Astrocyte (in vitro differentiated cells and primary cell): ENCODE results near the gene SNX21. TPM values are rescaled to one million over a fixed set of nuclear protein-coding genes. Genes with fewer than 3 reads are reported as not detected.

ENCODE experiments used
- DNase-seq: peaks from one replicate; pipeline ENCODE4 v3.0.0-alpha.2; 2010; ENCODE audit warnings: low read depth
- FAIRE-seq: peaks from 2 replicates; lab custom pipeline; 2011; peaks lifted over from hg19 to GRCh38; lab: Jason Lieb, UNC
- H2AFZ ChIP-seq: 2 replicates; pipeline ENCODE4 v1.6.0; 2012; ENCODE audit warnings: low read depth, low read length, inconsistent platforms
- H3K27ac ChIP-seq: 2 replicates; pipeline ENCODE4 v1.5.1; 2011; ENCODE audit warnings: low read depth, low read length, inconsistent platforms
- H3K27me3 ChIP-seq: 2 replicates; pipeline ENCODE4 v1.6.0; 2011; ENCODE audit warnings: low read length, inconsistent platforms; ENCODE audit not compliant: insufficient read depth
- H3K36me3 ChIP-seq: 2 replicates; pipeline ENCODE4 v1.5.1; 2011; ENCODE audit warnings: low read length, inconsistent platforms; ENCODE audit not compliant: insufficient read depth
- H3K4me1 ChIP-seq: 2 replicates; pipeline ENCODE4 v1.5.1; 2011; ENCODE audit warnings: low read length, inconsistent platforms; ENCODE audit not compliant: insufficient read depth
- H3K4me2 ChIP-seq: 2 replicates; pipeline ENCODE4 v1.6.0; 2012; ENCODE audit warnings: low read length, inconsistent platforms
- H3K4me3 ChIP-seq: 2 replicates; pipeline ENCODE4 v1.5.1; 2011; ENCODE audit warnings: low read depth, mild to moderate bottlenecking, low read length, inconsistent platforms; ENCODE audit not compliant: insufficient read depth
- H3K79me2 ChIP-seq: 2 replicates; pipeline ENCODE4 v1.6.0; 2012; ENCODE audit warnings: mild to moderate bottlenecking, low read length, inconsistent platforms; ENCODE audit not compliant: insufficient read depth
- H3K9ac ChIP-seq: 2 replicates; pipeline ENCODE4 v1.6.0; 2012; ENCODE audit warnings: mild to moderate bottlenecking, low read length, inconsistent platforms
- H3K9me3 ChIP-seq: 2 replicates; pipeline ENCODE4 v1.5.1; 2012; ENCODE audit warnings: low read depth, mild to moderate bottlenecking, low read length, inconsistent platforms; ENCODE audit not compliant: insufficient read depth
- H4K20me1 ChIP-seq: 2 replicates; pipeline ENCODE4 v1.6.0; 2012; ENCODE audit warnings: low read length, inconsistent platforms; ENCODE audit not compliant: insufficient read depth
- H3K27ac Mint-ChIP-seq: one replicate; pipeline ENCODE4 v1.8.0; 2021; ENCODE audit warnings: mild to moderate bottlenecking, mixed read lengths; ENCODE audit not compliant: unreplicated experiment
- H3K27me3 Mint-ChIP-seq: one replicate; pipeline ENCODE4 v1.8.0; 2021; ENCODE audit warnings: low read depth, mixed read lengths; ENCODE audit not compliant: unreplicated experiment
- H3K36me3 Mint-ChIP-seq: one replicate; pipeline ENCODE4 v1.8.0; 2021; ENCODE audit warnings: low read depth, mixed read lengths; ENCODE audit not compliant: unreplicated experiment
- H3K4me1 Mint-ChIP-seq: one replicate; pipeline ENCODE4 v1.8.0; 2021; ENCODE audit warnings: low read depth, mixed read lengths; ENCODE audit not compliant: unreplicated experiment
- H3K4me3 Mint-ChIP-seq: one replicate; pipeline ENCODE4 v1.8.0; 2021; ENCODE audit warnings: mild to moderate bottlenecking, moderate library complexity, mixed read lengths; ENCODE audit not compliant: unreplicated experiment
- H3K9me3 Mint-ChIP-seq: one replicate; pipeline ENCODE4 v1.8.0; 2021; ENCODE audit warnings: mild to moderate bottlenecking, mixed read lengths; ENCODE audit not compliant: unreplicated experiment
- CTCF ChIP-seq: IDR thresholded peaks from 2 replicates; pipeline ENCODE4 v1.5.1; 2011; ENCODE audit warnings: low read depth, mild to moderate bottlenecking, inconsistent platforms, low read length, moderate library complexity; ENCODE audit not compliant: insufficient read depth
- EZH2 ChIP-seq: IDR thresholded peaks from 2 replicates; pipeline ENCODE4 v1.6.1; 2012; ENCODE audit warnings: mild to moderate bottlenecking, low read length, inconsistent platforms; ENCODE audit not compliant: insufficient read depth
- total RNA-seq: library from RNA; stranded (reverse); gene quantifications from 2 replicates; pipeline ENCODE4 v1.2.1, GENCODE V29; 2021

Gene SNX21
- total RNA-seq, 1 donor from 2014 or later: 13.3 TPM

GRCh38 chr20:45833883-45834796, 541 bp downstream of the SNX21 start:
- Mint-ChIP-seq H3K36me3 (peaks cover 8% of the 10 kb centered on the region), H3K4me1 (peaks cover 16% of the 10 kb centered on the region), H3K27me3 (no peaks in the 10 kb centered on the region), H3K9me3 (peaks cover 2% of the 10 kb centered on the region), H3K4me3 (peak overlapping the region; percentile 74), H3K27ac (no peak overlapping the region)
- Histone ChIP-seq H3K4me1 (peaks cover 24% of the 10 kb centered on the region), H3K36me3 (peaks cover 3% of the 10 kb centered on the region), H3K9me3 (no peaks in the 10 kb centered on the region), H3K27me3 (no peaks in the 10 kb centered on the region), H3K9ac (peak overlapping the region; percentile 75), H4K20me1 (peaks cover 12% of the 10 kb centered on the region), H3K4me3 (peak overlapping the region; percentile 71), H3K27ac (peak overlapping the region; percentile 65), H3K79me2 (peaks cover 13% of the 10 kb centered on the region), H3K4me2 (peak overlapping the region; percentile 91), H2AFZ (peak overlapping the region; percentile 83)
- peak; percentile 44 for DNase-seq
- FAIRE-seq: no peak
- TF ChIP-seq CTCF (no peak), EZH2 (no peak)

GRCh38 chr20:45834797-45835161, 1.2 kb downstream of the SNX21 start:
- H3K27me3 ChIP-seq: no peaks in the 10 kb centered on the region
- peak overlapping the region; percentile 91 for H3K4me2 ChIP-seq
- DNase-seq (no peak), FAIRE-seq (no peak)
- no peak overlapping the region for H3K27ac ChIP-seq
- peak overlapping the region; percentile 71 for H3K4me3 ChIP-seq
- Mint-ChIP-seq H3K36me3 (peaks cover 8% of the 10 kb centered on the region), H3K4me3 (peak overlapping the region; percentile 74), H3K4me1 (peaks cover 16% of the 10 kb centered on the region), H3K27ac (no peak overlapping the region), H3K27me3 (no peaks in the 10 kb centered on the region), H3K9me3 (peaks cover 2% of the 10 kb centered on the region)
- H3K9me3 ChIP-seq: no peaks in the 10 kb centered on the region
- H3K36me3 ChIP-seq: peaks cover 3% of the 10 kb centered on the region
- H3K79me2 ChIP-seq: peaks cover 13% of the 10 kb centered on the region
- H2AFZ ChIP-seq: peak overlapping the region; percentile 83
- H3K4me1 ChIP-seq: peaks cover 24% of the 10 kb centered on the region
- no peak for TF ChIP-seq EZH2
- TF ChIP-seq CTCF: no peak
- H4K20me1 ChIP-seq: peaks cover 12% of the 10 kb centered on the region
- peak overlapping the region; percentile 75 for H3K9ac ChIP-seq

GRCh38 chr20:45835329-45835765, 1.7 kb downstream of the SNX21 start:
- Mint-ChIP-seq H3K4me3 (peak overlapping the region; percentile 74), H3K27ac (no peak overlapping the region), H3K9me3 (peaks cover 2% of the 10 kb centered on the region), H3K4me1 (peaks cover 16% of the 10 kb centered on the region), H3K27me3 (no peaks in the 10 kb centered on the region), H3K36me3 (peaks cover 8% of the 10 kb centered on the region)
- H3K79me2 ChIP-seq: peaks cover 13% of the 10 kb centered on the region
- no peak for FAIRE-seq
- DNase-seq: no peak
- H3K4me2 ChIP-seq: peak overlapping the region; percentile 91
- peaks cover 12% of the 10 kb centered on the region for H4K20me1 ChIP-seq
- no peak overlapping the region for H2AFZ ChIP-seq
- no peaks in the 10 kb centered on the region for H3K27me3 ChIP-seq
- H3K9ac ChIP-seq: no peak overlapping the region
- no peak overlapping the region for H3K4me3 ChIP-seq
- H3K9me3 ChIP-seq: no peaks in the 10 kb centered on the region
- H3K27ac ChIP-seq: no peak overlapping the region
- peaks cover 24% of the 10 kb centered on the region for H3K4me1 ChIP-seq
- no peak for TF ChIP-seq CTCF
- TF ChIP-seq EZH2: no peak
- H3K36me3 ChIP-seq: peaks cover 3% of the 10 kb centered on the region
